Breast epithelium (tissue), 3 donors: Measurements from ENCODE around the gene FCAR.

ENCODE experiments used
- CTCF ChIP-seq, 3 donors: fragments of 450-650 bp; IDR thresholded peaks; one replicate each; pipeline ENCODE4 v1.5.1; 2016 to 2017; ENCODE audit warnings: antibody characterized with exemption in 3 of 3, mild to moderate bottlenecking in 3 of 3, moderate library complexity in 3 of 3
- POLR2A ChIP-seq: fragments of 450-650 bp; IDR thresholded peaks from one replicate; pipeline ENCODE4 v1.6.1; 2016; ENCODE audit warnings: antibody characterized with exemption, mild to moderate bottlenecking, moderate library complexity

DNA sequence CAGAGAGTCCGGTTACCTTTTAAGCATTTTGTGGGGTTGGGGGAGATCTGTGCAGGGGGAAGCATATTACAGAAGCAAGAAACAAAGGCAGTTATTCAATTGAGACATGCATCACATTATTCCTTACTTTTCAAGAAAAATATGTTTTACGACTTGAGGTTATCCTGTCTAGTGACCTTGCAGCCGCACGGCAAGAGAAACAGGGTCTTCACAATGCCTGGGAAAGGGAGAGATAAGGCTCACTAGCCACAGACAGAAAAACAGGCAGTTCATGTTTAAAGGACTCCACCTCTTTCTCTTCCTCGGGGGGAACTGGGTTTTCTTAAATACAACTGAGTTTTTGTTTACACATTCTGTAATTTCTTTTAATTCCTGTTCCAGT, 31.4 kb downstream of the FCAR start:
- TF ChIP-seq POLR2A (no peak), CTCF (IDR thresholded peaks at IDR 0.05) (no peak)
